ENCODE measurements around the gene STK40.

GRCh38 chr1:36369061-36369861, 16.5 kb downstream of the STK40 start:
- TF ChIP-seq CTCF (IDR thresholded peaks at IDR 0.05; ENCODE audit: low read depth, low read length) (peak; percentile 68), EZH2phosphoT487 (IDR thresholded peaks at IDR 0.05; ENCODE audit: low read depth) (no peak)
